WTC11 (cell line): ENCODE measurements around the gene NR0B1. TPM values are rescaled to one million over a fixed set of nuclear protein-coding genes. Genes with fewer than 3 reads are reported as not detected.

ENCODE experiments used
- ATAC-seq: fragments of 200-7000 bp; cut with Tn5 transposase; 2 replicates; pipeline ENCODE4 v1.10.0; 2021; ENCODE audit warnings: mild to moderate bottlenecking, moderate library complexity
- CTCF ChIA-PET: fragments of 300-600 bp; sonication (Branson Sonifier 250); formaldehyde crosslinking; loops from one replicate; lab custom pipeline; 2021; ENCODE audit warnings: antibody characterized with exemption; lab: Charles Lee
- POLR2A ChIA-PET: fragments of 350-600 bp; sonication (Branson Sonifier 250); formaldehyde crosslinking; loops from one replicate; lab custom pipeline; 2021; ENCODE audit warnings: antibody characterized with exemption; lab: Charles Lee
- DNase-seq: peaks from one replicate; pipeline ENCODE4 v3.0.0; 2021; ENCODE audit warnings: low spot score
- H3K27ac Mint-ChIP-seq: 2 replicates; pipeline ENCODE4 v1.8.0; 2021; ENCODE audit warnings: mixed read lengths
- H3K27me3 Mint-ChIP-seq: 2 replicates; pipeline ENCODE4 v1.8.0; 2021; ENCODE audit warnings: low read depth, mild to moderate bottlenecking, moderate library complexity, mixed read lengths
- H3K36me3 Mint-ChIP-seq: 2 replicates; pipeline ENCODE4 v1.8.0; 2021; ENCODE audit warnings: mixed read lengths
- H3K4me1 Mint-ChIP-seq: 2 replicates; pipeline ENCODE4 v1.8.0; 2022; ENCODE audit warnings: mixed read lengths
- H3K4me3 Mint-ChIP-seq: 2 replicates; pipeline ENCODE4 v1.8.0; 2021; ENCODE audit warnings: mild to moderate bottlenecking, moderate library complexity, mixed read lengths
- H3K9me3 Mint-ChIP-seq: 2 replicates; pipeline ENCODE4 v1.8.0; 2021; ENCODE audit warnings: mixed read lengths
- ELF4 ChIP-seq: sonication (generic); formaldehyde crosslinking; IDR thresholded peaks from 2 replicates; pipeline ENCODE4 v1.8.1; 2022; ENCODE audit warnings: low read depth, mild to moderate bottlenecking, moderate library complexity, missing genetic modification reagents
- FOXP1 ChIP-seq: sonication (generic); formaldehyde crosslinking; IDR thresholded peaks from 2 replicates; pipeline ENCODE4 v1.8.0; 2022; ENCODE audit warnings: missing genetic modification reagents, mild to moderate bottlenecking, moderate library complexity, borderline replicate concordance
- GABPB1 ChIP-seq: sonication (generic); formaldehyde crosslinking; IDR thresholded peaks from 2 replicates; pipeline ENCODE4 v1.8.1; 2023; ENCODE audit warnings: mild to moderate bottlenecking, missing genetic modification reagents
- KAT7 ChIP-seq: sonication (generic); formaldehyde crosslinking; IDR thresholded peaks from 2 replicates; pipeline ENCODE4 v1.8.1; 2023; ENCODE audit warnings: missing genetic modification reagents, mild to moderate bottlenecking, borderline replicate concordance
- NR3C1 ChIP-seq: sonication (generic); formaldehyde crosslinking; conservative IDR thresholded peaks from 2 replicates; pipeline ENCODE4 v1.8.1; 2023; ENCODE audit warnings: low read depth, mild to moderate bottlenecking, missing genetic modification reagents
- RELA ChIP-seq: sonication (generic); formaldehyde crosslinking; IDR thresholded peaks from 2 replicates; pipeline ENCODE4 v1.8.1; 2022; ENCODE audit warnings: missing genetic modification reagents, mild to moderate bottlenecking, borderline replicate concordance
- TEAD1 ChIP-seq: sonication (generic); formaldehyde crosslinking; IDR thresholded peaks from 2 replicates; pipeline ENCODE4 v1.8.0; 2022; ENCODE audit warnings: mild to moderate bottlenecking, missing genetic modification reagents
- TP53 ChIP-seq: sonication (generic); formaldehyde crosslinking; IDR thresholded peaks from 2 replicates; pipeline ENCODE4 v1.8.1; 2023; ENCODE audit warnings: mild to moderate bottlenecking, missing genetic modification reagents
- total RNA-seq: library from RNA; stranded (reverse); gene quantifications from 3 replicates; pipeline ENCODE4 v1.2.3, GENCODE V29; 2021
- TF ChIP-seq, protein P1 (sequence below): fragments of 200-600 bp; IDR thresholded peaks from 2 replicates; pipeline ENCODE4 v1.8.0; 2022; ENCODE audit warnings: antibody characterized with exemption
- TF ChIP-seq, protein P2 (sequence below): sonication (generic); formaldehyde crosslinking; IDR thresholded peaks from 2 replicates; pipeline ENCODE4 v1.8.0; 2022; ENCODE audit warnings: mild to moderate bottlenecking, missing genetic modification reagents
- TF ChIP-seq, protein P3 (sequence below): sonication (generic); formaldehyde crosslinking; IDR thresholded peaks from 2 replicates; pipeline ENCODE4 v1.8.0; 2023; ENCODE audit warnings: mild to moderate bottlenecking, missing genetic modification reagents
- TF ChIP-seq, protein P4 (sequence below): sonication (generic); formaldehyde crosslinking; IDR thresholded peaks from 2 replicates; pipeline ENCODE4 v1.8.0; 2022; ENCODE audit warnings: mild to moderate bottlenecking, missing genetic modification reagents
- TF ChIP-seq, protein P5 (sequence below): fragments of 250-450 bp; sonication (Bioruptor Pico); conservative IDR thresholded peaks from 2 replicates; pipeline ENCODE4 v1.9.0; 2021; ENCODE audit warnings: mild to moderate bottlenecking
- TF ChIP-seq, protein P6 (sequence below): fragments of 250-450 bp; sonication (Bioruptor Pico); IDR thresholded peaks from 2 replicates; pipeline ENCODE4 v1.9.0; 2021; ENCODE audit warnings: mild to moderate bottlenecking
- TF ChIP-seq, protein P7 (sequence below): fragments of 250-450 bp; sonication (Bioruptor Pico); IDR thresholded peaks from 2 replicates; pipeline ENCODE4 v1.9.0; 2021; ENCODE audit warnings: mild to moderate bottlenecking, borderline replicate concordance

The NR0B1 gene
- total RNA-seq, 1 experiment from 2014 or later, result 0.20 TPM

DNA sequence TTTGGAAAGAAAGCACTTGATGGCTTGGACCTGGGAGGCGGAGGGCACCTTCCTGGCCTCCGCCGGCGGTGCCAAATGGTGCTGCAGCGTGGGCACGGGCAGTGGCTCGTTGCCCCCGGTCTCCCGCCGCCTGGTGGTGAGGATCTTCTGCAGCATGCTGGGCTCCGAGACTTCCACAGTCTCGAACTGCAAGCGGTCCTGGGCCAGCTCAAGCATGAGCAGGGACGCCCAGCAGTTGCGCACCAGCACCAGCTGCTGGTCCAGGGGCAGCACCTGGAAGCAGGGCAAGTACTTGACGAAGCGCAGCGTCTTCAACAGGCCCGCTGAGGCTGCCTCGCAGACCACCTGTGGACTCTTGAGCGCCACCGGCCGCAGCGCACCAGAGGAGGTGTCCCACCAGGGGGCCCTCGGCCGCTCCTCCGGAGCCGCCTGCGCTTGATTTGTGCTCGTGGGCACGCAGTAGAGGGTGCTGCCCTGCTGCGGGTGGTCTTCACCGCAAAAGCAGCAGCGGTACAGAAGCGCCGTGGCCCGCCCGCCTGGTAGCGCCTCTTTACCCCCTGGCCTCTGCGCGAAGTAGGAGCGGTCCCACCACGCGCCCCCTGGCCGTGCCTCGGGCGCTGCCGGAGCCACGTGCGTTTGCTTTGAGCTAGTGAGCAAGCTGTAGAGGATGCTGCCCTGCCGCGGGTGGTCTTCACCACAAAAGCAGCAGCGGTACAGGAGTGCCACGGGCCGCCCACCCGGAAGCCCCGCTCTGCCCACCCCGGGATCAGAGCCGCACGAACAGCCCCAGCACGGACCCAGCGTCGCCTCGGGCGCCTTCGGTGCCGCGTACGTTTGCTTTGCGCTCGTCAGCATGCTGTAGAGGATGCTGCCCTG lies 689 bp downstream of the NR0B1 start:
- no peak overlapping the region for H3K27ac Mint-ChIP-seq
- TF ChIP-seq, protein P1, sequence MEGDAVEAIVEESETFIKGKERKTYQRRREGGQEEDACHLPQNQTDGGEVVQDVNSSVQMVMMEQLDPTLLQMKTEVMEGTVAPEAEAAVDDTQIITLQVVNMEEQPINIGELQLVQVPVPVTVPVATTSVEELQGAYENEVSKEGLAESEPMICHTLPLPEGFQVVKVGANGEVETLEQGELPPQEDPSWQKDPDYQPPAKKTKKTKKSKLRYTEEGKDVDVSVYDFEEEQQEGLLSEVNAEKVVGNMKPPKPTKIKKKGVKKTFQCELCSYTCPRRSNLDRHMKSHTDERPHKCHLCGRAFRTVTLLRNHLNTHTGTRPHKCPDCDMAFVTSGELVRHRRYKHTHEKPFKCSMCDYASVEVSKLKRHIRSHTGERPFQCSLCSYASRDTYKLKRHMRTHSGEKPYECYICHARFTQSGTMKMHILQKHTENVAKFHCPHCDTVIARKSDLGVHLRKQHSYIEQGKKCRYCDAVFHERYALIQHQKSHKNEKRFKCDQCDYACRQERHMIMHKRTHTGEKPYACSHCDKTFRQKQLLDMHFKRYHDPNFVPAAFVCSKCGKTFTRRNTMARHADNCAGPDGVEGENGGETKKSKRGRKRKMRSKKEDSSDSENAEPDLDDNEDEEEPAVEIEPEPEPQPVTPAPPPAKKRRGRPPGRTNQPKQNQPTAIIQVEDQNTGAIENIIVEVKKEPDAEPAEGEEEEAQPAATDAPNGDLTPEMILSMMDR, result peak; percentile 24; the same call in 1 of the 2 replicates
- TF ChIP-seq, protein P2, sequence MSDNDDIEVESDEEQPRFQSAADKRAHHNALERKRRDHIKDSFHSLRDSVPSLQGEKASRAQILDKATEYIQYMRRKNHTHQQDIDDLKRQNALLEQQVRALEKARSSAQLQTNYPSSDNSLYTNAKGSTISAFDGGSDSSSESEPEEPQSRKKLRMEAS (CRISPR knock-in tag), result peak; percentile 24; the same call in 1 of the 2 replicates
- TF ChIP-seq NR3C1 (CRISPR knock-in tag), result no peak
- TF ChIP-seq FOXP1 (CRISPR knock-in tag), result 0 out of 2 replicates have a peak, but pooled peaks have one; percentile 23
- no peak for TF ChIP-seq KAT7 (CRISPR knock-in tag)
- TF ChIP-seq, all 79 proteins: peak for 3
- Mint-ChIP-seq H3K9me3 (no peaks in the 10 kb centered on the region), H3K27me3 (peaks cover 54% of the 10 kb centered on the region), H3K4me1 (peaks cover under 1% of the 10 kb centered on the region), H3K4me3 (peak overlapping the region; percentile 57), H3K36me3 (no peaks in the 10 kb centered on the region)
- peak; percentile 82 for ATAC-seq
- POLR2A ChIA-PET, result no interaction called here
- peak; percentile 42 for DNase-seq
- CTCF ChIA-PET, result interaction anchor here (0.9 kb wide), 1 partner anchor 167 kb away, joined by 3 read pairs; no protein-coding TSS in a partner anchor

DNA sequence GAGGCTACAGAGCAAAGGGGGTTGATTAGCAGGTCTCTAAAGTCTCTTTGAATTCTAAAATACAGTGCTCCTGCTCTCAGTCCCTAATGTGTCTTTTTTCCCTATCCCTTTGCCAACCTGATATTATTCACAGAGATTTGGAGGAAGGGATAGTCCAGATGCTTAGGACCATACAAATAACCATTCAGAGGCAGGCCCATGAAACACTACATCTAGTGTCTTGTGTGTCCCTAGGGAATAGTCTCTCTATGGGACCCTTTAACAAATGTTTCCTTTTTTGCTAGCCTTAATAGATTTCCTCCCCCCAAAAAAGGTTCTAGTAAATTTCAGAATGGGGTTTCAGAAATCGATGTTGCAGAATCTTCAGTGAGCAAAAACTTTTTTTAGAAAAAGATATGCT lies 1.7 kb downstream of the NR0B1 start:
- H3K27ac Mint-ChIP-seq, result no peak overlapping the region
- no peaks in the 10 kb centered on the region for H3K36me3 Mint-ChIP-seq
- H3K27me3 Mint-ChIP-seq, result peaks cover 54% of the 10 kb centered on the region
- peak overlapping the region; percentile 57; the same call in 1 of the 2 replicates for H3K4me3 Mint-ChIP-seq
- POLR2A ChIA-PET, result no interaction called here
- CTCF ChIA-PET, result interaction anchor here (0.9 kb wide), 1 partner anchor 166 kb away, joined by 3 read pairs; no protein-coding TSS in a partner anchor
- H3K9me3 Mint-ChIP-seq, result no peaks in the 10 kb centered on the region
- ATAC-seq (no peak), DNase-seq (no peak)
- H3K4me1 Mint-ChIP-seq, result peaks cover 11% of the 10 kb centered on the region
- no peak for TF ChIP-seq FOXP1 (CRISPR knock-in tag)
- TF ChIP-seq, protein P3, sequence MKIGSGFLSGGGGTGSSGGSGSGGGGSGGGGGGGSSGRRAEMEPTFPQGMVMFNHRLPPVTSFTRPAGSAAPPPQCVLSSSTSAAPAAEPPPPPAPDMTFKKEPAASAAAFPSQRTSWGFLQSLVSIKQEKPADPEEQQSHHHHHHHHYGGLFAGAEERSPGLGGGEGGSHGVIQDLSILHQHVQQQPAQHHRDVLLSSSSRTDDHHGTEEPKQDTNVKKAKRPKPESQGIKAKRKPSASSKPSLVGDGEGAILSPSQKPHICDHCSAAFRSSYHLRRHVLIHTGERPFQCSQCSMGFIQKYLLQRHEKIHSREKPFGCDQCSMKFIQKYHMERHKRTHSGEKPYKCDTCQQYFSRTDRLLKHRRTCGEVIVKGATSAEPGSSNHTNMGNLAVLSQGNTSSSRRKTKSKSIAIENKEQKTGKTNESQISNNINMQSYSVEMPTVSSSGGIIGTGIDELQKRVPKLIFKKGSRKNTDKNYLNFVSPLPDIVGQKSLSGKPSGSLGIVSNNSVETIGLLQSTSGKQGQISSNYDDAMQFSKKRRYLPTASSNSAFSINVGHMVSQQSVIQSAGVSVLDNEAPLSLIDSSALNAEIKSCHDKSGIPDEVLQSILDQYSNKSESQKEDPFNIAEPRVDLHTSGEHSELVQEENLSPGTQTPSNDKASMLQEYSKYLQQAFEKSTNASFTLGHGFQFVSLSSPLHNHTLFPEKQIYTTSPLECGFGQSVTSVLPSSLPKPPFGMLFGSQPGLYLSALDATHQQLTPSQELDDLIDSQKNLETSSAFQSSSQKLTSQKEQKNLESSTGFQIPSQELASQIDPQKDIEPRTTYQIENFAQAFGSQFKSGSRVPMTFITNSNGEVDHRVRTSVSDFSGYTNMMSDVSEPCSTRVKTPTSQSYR (CRISPR knock-in tag), result no peak
- TF ChIP-seq, protein P4, sequence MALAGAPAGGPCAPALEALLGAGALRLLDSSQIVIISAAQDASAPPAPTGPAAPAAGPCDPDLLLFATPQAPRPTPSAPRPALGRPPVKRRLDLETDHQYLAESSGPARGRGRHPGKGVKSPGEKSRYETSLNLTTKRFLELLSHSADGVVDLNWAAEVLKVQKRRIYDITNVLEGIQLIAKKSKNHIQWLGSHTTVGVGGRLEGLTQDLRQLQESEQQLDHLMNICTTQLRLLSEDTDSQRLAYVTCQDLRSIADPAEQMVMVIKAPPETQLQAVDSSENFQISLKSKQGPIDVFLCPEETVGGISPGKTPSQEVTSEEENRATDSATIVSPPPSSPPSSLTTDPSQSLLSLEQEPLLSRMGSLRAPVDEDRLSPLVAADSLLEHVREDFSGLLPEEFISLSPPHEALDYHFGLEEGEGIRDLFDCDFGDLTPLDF (CRISPR knock-in tag), result no peak
- no peak for TF ChIP-seq TP53
- TF ChIP-seq, protein P5, sequence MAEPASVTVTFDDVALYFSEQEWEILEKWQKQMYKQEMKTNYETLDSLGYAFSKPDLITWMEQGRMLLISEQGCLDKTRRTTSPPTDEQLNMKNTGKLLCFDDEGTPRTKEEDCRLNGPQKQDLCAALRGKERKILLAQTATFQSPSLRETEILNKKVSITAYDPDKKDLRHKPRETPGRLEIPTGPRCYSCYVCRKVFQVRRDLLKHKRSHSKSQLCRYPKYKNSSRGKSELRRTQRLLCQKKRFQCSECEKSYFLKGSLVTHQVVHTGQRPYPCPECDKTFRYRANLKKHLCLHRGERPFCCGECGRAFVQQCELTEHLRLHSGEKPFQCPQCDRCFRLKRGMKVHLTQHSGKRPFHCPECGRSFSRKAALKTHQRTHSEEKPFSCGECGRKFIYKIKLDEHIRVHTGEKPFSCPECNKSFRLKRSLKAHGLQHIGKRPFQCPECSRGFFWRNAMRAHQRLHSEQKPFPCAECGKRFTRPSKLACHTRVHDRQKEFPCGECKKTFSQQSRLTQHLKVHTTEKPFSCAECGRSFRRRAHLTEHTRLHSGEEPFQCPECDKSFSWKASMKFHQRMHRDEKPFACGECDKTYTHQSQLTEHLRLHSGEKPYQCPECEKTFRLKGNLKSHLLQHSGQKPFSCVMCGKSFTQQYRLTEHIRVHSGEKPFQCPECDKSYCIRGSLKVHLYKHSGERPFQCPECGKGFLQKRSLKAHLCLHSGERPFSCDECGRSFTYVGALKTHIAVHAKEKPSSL, result no peak
- TF ChIP-seq, protein P6, sequence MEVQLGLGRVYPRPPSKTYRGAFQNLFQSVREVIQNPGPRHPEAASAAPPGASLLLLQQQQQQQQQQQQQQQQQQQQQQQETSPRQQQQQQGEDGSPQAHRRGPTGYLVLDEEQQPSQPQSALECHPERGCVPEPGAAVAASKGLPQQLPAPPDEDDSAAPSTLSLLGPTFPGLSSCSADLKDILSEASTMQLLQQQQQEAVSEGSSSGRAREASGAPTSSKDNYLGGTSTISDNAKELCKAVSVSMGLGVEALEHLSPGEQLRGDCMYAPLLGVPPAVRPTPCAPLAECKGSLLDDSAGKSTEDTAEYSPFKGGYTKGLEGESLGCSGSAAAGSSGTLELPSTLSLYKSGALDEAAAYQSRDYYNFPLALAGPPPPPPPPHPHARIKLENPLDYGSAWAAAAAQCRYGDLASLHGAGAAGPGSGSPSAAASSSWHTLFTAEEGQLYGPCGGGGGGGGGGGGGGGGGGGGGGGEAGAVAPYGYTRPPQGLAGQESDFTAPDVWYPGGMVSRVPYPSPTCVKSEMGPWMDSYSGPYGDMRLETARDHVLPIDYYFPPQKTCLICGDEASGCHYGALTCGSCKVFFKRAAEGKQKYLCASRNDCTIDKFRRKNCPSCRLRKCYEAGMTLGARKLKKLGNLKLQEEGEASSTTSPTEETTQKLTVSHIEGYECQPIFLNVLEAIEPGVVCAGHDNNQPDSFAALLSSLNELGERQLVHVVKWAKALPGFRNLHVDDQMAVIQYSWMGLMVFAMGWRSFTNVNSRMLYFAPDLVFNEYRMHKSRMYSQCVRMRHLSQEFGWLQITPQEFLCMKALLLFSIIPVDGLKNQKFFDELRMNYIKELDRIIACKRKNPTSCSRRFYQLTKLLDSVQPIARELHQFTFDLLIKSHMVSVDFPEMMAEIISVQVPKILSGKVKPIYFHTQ (CRISPR knock-in tag), result no peak
- no peak for TF ChIP-seq ELF4
- no peak for TF ChIP-seq TEAD1 (CRISPR knock-in tag)
- TF ChIP-seq GABPB1 (CRISPR knock-in tag), result no peak
- TF ChIP-seq RELA (CRISPR knock-in tag), result no peak
- TF ChIP-seq, protein P7, sequence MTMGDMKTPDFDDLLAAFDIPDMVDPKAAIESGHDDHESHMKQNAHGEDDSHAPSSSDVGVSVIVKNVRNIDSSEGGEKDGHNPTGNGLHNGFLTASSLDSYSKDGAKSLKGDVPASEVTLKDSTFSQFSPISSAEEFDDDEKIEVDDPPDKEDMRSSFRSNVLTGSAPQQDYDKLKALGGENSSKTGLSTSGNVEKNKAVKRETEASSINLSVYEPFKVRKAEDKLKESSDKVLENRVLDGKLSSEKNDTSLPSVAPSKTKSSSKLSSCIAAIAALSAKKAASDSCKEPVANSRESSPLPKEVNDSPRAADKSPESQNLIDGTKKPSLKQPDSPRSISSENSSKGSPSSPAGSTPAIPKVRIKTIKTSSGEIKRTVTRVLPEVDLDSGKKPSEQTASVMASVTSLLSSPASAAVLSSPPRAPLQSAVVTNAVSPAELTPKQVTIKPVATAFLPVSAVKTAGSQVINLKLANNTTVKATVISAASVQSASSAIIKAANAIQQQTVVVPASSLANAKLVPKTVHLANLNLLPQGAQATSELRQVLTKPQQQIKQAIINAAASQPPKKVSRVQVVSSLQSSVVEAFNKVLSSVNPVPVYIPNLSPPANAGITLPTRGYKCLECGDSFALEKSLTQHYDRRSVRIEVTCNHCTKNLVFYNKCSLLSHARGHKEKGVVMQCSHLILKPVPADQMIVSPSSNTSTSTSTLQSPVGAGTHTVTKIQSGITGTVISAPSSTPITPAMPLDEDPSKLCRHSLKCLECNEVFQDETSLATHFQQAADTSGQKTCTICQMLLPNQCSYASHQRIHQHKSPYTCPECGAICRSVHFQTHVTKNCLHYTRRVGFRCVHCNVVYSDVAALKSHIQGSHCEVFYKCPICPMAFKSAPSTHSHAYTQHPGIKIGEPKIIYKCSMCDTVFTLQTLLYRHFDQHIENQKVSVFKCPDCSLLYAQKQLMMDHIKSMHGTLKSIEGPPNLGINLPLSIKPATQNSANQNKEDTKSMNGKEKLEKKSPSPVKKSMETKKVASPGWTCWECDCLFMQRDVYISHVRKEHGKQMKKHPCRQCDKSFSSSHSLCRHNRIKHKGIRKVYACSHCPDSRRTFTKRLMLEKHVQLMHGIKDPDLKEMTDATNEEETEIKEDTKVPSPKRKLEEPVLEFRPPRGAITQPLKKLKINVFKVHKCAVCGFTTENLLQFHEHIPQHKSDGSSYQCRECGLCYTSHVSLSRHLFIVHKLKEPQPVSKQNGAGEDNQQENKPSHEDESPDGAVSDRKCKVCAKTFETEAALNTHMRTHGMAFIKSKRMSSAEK (CRISPR knock-in tag), result no peak
